CD1c-positive myeloid dendritic cell (primary cell): ENCODE measurements around the gene RPRD1B.

Experiments used
- DNase-seq: peaks from one replicate; pipeline ENCODE4 v3.0.0-alpha.2; 2016; ENCODE audit errors: extremely low spot score

RPRD1B gene, protein sequence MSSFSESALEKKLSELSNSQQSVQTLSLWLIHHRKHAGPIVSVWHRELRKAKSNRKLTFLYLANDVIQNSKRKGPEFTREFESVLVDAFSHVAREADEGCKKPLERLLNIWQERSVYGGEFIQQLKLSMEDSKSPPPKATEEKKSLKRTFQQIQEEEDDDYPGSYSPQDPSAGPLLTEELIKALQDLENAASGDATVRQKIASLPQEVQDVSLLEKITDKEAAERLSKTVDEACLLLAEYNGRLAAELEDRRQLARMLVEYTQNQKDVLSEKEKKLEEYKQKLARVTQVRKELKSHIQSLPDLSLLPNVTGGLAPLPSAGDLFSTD

DNA sequence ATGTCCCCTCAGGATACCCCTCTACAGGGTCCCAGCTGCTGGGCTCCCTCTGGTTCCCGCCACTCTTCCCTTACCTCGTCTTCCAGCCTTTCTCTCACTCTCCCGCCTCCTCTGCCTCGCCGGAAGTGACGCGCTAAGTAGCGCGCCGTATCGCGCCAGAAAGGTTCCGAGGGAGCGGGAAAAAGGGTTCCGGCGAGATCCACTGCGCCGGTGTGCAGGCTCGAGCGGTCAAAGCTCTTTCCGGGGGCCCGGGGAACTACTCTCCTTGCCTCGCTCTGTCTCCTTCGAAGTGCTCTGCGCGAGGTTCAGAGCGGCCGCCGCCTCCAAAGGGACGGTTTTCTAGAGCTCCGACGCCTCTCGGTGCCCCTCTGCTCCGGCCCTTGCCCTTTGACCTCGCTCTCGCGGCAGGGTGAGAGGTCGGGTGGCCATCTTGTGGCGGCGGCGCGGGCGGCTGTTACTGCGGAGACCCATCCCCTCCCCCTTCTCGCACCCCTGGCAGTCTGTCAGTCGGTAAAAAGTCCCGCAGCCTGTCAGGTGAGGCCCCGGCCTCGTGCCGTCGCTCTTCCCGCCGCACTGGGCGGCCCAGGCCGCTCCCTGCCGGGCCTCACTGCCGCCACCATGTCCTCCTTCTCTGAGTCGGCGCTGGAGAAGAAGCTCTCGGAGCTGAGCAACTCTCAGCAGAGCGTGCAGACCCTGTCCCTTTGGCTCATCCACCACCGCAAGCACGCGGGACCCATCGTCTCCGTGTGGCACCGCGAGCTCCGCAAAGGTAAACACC lies at the start of gene RPRD1B, which contains the start of gene TTI1:
Gene RPRD1B, plus strand, starts transcription at position 417 of the 778 bp plus-strand sequence. Its CDS starts 202 bp downstream, at position 619.
Gene TTI1, minus strand, starts transcription at position 127 of the 778 bp plus-strand sequence. CDS start 19,640 bp downstream, outside the sequence.
- DNase-seq = peak; percentile 95

DNA sequence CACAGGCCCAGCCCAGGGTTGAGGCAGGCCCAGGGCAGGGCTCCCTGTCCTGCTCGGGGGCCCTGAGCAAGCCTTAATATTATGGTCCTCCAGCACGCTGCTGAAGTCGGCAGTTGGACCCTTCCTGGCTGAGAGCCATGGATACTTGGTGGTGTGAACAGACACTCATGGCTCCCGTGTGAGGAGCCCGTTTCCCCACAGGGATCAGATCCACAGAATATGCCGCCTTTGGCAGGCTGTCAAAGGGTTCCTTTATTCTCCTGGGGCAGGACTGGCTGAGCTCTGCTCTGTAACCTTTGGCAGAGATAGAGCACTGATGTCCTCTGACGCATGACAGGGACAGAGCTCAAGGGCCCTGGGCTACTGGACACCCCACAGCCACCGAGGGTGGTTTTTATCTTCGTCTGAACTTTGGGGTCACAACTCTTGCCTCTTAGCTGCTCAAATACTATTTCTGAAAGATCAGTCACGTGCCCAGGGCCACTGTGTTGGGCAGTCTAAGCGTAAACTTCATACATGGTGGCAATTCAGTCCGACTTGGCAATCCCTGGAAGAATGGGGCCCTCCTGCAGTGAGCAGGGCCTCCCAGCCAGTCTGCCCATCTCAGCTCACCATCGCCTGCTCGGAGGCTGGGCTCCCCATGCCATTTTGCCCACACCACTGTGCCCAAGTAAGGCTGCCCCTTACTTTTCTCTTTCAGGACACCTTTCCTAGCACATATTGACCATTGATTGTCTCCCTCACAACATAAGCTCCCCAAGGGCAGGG lies 49.3 kb upstream of the RPRD1B start:
- no peak for DNase-seq

DNA sequence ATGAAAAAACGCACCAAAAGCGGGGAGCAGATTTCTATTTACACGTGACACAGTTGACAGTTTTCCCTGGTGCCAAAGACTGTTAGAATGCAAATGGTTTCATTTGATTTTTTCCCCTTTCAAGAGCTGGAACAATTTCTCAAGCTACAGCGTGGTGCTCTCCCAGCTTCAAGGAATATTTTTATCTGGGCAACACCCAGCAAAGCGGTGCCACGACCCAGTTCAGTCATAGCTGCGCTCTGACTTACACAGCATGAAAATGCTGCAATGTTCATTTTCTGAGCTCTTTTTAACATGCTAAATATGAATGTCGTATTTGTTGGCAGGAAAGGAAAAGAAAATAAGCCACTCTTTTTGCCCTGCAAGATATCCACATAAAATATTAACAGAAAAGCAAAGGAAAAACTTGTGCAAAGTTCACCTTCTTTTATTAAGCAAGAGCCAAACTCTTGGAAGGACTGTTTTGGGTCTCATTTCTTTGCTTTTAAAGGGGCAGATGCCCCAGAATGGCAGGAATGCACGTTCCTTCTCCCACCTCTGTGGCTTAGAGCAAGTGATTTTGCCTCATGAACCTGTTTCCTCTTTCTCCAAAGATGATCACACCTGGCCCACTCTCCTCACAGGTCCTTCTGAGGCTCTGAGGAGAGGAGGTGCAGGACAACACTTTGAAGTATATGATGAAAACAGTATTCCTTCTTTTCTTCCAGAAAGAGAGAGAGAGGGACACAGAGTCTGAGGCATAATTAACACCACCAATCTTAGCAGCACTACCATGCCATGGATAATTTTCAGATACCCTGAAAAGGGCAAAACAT lies 47.3 kb upstream of the RPRD1B start:
- DNase-seq = no peak

DNA sequence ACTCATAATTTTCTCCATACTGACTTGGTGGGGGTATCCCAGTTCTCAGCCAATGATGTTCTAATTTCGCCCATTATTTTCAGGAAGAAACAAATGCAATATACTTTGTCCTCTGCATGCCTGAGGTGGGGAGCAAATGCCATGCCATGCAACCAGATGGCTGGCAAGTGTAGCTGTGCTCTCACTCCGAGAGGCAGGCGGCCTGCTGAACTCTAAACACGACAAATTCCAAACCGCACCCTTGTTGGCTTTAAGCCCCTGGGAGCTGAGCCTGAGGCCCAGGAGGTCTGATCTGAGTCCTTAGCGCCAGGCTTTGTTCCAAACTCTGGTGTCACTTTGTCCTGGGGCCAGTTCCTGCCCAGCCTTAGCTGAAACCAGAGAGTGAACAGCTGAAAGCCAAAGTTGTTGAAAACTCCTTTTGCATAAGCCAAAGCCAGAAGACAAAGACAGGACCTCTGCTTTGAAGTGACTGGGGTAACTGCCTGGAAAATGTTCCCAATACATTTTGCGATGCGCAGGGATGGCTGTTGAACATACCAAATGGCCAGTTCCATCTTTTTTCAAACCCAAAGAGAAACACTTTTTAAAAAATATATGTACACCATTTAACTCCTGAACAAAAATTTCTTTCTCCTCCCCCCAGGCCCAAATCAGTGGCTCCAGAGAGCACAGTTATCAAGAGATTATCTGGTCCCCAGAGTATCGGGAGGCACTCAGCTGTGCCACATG lies 46.5 kb upstream of the RPRD1B start:
- DNase-seq = no peak

DNA sequence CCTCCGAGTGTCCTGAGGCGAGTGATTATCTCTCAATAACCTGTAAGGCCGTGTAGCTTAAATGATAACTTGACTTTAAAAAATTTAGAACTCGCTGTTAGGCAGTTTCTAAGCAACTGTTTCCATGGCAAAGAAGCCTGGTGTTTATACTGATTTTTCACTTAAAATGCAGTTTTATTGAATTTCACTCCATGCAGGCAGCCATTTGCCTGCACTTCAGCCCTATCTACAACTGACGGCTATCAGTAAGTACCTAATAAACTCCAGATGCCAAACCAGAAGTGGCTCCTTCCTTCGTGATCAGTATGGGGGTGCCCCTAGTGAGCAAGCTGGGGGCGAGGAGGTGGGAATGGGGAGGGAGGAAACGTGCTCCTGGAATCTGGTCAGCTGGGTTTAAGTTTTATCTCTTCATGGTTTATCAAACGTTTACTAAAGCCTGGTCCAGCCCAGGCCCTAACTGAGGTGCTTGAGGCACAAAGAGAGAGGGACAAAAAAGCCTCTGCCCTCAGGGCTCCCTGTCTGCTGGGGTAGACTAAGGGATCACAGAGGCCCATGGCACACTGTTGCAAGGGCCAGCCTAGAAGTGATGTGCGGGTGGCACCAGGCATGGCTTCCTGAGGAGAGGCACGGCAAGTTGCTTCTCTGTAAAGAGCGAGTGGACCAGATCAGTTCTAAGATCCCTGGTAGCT lies 45.8 kb upstream of the RPRD1B start:
- DNase-seq = no peak

DNA sequence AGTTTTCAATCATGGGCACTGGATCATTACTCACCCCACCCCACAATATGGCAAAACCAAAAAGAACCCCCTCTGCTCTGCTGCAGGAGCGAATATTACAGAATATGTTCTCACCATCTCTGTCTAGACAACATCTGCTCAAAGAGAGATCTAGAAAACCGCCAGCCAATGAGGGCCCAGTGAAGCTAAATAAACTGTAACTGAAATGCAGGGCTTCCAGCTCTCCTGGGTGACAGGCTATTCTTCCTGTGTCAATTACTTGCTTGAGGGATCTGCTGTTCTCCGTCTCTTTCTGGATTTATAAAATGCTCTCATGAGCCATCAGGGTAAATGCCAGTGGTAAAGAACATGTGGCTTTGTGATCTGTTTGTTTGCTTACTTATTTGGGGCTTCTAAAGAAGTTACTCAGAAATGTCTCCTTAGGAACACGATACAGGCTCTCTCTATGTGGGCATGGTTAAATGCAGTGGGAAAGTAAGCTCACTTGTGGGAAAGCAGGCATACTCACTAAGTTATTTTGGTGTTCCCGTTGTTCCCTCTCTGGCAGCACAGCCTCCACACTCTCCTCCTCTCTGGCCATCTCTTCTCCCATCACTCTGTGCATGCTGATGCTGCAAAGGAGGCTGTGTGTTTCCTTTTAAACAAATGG lies 45.1 kb upstream of the RPRD1B start:
- no peak for DNase-seq

DNA sequence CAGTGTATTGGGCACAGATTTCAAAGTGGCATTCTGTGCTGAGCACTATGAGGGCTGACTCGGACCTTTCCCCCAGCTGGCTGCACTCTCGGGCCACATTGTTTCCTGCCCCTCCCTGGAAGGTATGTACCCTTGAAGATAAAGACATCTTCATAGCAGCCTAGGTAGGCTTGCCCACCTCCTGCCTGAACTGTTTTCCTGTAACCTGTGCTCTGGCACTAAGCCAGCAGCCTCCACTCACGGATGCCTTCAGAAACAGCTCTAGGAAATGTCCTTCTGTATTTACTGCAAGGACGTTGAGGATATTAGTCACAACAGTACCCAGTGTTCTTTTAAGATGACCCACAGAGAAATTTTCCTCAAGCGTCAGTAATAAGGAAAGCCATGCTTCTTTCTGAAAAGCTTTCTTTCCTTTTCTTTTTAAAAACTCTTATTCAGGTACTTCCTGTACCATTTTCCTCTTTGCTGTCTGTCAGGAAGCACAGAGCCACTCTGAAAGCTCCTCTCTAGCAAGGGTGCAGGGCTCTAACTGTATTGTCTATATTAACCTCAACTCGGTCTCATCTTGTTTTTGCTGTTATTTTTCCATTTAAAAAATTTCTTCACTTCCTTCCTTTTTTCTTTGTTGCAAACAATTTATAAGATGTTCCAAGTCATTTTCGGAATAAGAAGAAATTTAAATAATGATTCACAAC lies 43.8 kb upstream of the RPRD1B start:
- DNase-seq = peak; percentile 49

DNA sequence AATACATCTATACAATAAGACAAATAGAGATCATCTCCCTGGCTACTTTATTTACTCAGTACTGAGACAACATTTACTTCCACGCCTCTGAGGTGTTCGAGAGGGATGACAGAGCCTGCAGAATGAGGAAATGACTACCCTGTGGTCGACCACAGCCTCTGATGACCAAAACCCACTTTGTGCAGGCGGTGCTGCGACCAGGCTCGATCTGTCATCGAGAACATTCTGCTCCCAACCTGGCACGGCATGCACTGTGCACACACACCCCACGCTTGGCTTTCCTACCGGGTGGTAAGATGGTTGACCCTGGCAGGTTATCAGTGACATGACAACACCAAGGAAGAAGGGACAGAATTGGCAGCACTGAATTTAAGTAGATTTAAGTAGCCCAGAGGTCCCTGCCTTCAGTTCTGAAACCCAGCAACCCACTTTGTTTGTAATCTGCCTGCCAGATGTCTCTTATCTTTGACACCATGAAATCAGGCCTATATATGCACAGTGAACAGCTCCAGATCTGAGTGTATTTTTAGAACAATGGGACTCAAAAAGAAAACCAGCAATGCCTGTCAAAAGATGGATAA lies 42.9 kb upstream of the RPRD1B start:
- peak; percentile 90 for DNase-seq

DNA sequence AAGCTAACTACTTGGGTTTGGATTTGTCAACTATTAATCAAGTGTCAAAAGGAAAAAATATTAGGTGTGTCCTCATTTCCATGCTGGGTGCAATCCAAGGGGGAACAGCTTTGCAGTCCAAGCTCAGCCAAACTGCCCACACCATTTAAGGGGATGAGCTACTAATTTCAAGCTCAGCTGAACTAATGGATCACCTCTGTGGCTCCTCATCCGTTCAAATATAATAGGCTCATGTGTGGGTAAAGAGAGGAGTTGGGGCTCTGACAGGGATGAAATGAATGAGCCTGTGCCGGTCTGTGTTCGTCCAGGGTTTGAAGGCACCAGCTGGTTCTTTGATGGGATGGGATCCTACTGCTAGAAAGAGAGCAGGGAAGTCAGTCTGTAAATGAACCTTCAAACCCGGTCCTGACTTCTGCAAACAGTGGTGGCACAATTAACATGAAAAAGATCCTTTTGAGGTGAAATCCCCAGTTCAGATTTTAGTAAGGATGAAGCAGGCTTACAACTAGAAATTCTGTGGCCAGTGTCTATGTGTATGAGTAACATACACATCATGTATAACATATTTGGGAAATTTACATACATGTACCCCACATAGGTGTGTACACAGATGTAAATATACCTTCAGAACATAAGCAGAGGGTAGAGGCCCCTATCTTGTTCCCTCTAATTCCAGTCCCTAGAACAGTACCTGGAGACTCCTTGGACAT lies 42.2 kb upstream of the RPRD1B start:
- DNase-seq = peak; percentile 20

DNA sequence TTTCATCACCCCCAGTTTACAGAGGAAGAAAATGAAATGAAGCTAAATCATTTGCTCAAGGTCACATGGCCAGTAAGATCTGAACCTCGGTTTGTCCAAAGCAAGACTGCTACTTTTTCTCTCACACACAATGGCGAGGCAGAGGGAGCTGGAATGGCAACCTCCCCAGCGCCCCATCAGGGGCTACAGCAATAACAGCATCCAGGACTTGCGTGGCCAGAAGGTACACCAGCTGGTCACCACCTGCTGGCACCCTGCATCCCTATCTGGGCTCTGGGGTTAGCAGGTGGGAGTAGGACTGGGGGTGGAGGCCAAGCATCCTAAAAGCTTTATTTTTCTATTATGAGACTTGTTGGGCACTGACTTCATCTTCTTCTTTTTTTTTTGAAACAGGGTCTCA lies 41.6 kb upstream of the RPRD1B start:
- DNase-seq = no peak

DNA sequence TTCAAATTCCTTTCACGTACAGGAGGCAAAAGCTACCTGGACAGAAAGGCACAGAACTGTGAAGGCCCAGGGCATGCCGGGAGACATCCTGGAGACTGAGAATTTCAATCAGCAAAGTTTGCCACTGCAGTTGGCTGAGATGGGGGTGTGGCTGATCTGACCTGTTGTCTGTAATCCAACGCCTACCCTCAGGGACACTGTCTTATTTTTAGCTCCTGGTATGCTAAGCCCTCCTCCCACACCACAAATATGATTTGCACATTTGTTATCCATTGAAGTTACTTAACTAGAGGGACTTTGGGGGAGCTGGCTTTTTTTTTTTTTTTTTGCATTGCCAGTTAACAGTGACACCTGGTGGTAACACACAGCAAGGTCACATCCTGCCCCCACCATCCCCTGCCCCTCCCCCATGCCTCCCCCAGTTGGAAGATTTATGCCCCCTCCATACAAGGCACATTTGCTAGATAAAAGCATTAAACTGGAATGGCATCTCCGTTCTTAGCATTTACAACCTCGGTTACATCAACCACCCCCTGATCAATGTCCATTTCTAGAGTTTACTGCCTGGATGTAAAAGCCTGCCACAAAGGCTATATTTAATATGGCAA lies 40.6 kb upstream of the RPRD1B start:
- DNase-seq = peak; percentile 56

DNA sequence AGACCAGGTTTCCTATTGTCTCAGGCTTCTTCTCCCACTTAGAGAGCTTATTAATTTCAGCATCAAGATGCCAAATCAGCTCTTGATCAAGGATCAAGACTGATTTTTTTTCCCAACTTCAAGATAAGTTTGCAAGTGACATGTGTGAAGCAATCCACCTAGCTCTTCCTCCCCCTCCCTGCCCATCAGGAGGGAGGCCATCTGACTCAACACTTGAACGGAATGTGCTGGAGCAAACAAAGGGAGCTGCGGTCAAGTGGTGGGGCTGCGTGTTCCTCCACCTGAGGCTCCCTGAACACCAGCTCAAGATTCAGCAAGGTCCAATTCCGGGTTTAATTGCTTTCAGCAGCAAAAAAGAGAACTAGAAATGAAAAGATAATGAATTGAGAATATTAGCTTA lies 39.0 kb upstream of the RPRD1B start:
- DNase-seq = no peak

DNA sequence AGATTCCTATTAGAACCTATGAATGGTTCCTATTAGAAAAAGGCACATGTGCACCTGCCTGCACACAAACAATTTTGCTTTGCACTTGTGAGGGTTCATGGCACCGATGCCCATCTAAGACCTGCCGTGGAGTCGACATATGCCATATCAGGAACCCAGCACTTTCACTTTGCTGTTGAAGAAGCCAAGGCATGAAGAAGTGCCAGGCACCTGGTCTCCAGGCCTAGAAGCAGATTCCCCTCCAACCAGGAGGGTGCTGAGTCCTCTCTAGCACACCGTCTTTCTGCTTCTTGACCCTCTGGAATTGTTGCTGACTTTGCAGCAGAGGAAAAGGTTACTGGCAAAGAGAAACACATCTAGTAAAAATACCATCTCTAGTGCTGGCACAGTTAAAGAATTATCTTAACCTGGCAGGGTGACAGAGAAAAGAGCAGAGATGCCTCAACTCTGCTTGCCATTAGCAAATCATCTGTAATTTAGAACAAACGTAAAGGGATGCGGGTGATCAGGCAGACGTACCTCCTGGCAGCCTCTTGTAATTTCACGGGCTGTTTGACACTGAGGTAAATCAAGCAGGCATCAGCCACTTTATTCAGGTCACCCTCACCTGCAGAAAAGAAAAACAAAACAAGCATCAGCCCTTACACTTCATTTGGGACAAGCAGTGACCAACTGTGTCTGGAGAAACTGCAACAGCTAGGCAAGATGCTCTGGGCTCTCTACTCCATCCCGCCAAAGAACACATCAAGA lies 37.5 kb upstream of the RPRD1B start:
- no peak for DNase-seq

DNA sequence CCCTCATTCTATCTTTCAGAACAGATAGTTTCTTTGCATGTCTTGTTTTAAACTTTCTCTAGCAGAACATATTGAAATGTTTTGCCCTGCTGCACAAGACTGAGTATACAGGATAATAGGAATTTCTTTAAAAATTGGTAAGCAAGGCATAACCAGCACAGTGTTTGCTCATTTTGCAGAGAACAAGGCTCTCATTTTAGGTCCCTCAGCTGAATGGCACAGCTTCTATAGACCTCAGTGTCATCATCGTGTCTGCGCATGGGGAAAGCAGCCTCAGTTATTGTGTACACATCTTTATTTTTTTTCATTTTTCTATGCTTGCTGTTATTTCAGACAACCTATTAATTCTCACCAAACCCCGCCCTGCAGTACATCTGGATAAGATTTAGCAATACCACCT lies 36.0 kb upstream of the RPRD1B start:
- DNase-seq = no peak

DNA sequence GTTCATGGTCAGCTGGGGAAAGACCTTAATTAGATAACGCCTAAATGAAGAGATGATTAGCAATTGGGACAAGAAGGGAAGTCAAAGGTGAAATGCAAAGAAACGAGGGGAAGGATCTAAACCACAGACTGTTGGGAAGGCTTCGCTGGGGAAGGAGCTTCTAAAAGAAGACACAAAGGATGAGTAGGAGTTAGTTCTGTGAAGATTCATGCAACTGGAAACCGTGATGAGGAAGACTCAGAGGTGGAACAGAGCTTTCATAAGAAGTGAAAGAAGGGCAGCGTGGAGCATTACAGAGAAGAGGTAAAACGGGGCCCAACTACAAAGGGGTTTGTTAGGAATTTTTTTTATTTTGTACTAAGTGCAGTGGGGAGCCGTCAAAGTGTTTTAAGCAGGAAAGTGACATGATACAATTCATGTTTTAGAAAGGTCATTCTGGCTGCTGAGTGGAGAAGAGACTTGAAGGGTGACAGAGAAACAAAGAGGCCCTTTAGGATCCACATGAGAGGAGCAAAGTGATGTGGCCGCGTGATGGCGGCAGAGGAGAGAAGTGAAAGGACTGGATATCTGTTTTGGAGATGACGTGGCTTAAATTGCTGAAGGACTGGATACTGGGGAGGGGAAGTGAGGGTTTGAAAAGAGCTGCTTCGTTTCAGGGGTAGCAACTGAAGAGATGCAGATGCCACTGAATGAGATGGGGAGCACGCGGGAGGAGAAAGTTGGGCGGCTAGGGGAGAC lies 33.9 kb upstream of the RPRD1B start:
- peak; percentile 70 for DNase-seq

DNA sequence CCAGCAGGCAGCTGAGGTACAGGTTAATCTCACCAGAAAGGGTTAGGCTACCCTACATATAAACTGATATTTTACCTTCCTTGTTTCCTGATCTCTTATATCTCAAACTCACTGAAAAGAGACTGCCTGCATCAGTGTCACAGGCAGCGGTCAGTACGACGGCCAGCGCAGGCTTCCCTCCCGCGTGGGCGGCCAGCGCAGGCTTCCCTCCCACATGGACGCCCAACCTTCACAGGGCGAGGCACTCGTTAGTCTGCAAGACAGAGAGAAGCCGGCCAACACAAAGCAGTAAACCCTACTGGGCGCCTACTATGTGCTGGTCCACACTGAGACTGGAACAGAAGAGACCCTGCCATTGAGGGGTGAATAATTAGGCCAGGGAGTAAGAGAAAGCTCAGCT lies 33.3 kb upstream of the RPRD1B start:
- peak; percentile 33 for DNase-seq
